ENCODE measurements around the gene GNG13. TPM values are rescaled to one million over a fixed set of nuclear protein-coding genes. Genes with fewer than 3 reads are reported as not detected.

The GNG13 gene
- total RNA-seq, 1 experiment from 2014 or later, result not detected

DNA sequence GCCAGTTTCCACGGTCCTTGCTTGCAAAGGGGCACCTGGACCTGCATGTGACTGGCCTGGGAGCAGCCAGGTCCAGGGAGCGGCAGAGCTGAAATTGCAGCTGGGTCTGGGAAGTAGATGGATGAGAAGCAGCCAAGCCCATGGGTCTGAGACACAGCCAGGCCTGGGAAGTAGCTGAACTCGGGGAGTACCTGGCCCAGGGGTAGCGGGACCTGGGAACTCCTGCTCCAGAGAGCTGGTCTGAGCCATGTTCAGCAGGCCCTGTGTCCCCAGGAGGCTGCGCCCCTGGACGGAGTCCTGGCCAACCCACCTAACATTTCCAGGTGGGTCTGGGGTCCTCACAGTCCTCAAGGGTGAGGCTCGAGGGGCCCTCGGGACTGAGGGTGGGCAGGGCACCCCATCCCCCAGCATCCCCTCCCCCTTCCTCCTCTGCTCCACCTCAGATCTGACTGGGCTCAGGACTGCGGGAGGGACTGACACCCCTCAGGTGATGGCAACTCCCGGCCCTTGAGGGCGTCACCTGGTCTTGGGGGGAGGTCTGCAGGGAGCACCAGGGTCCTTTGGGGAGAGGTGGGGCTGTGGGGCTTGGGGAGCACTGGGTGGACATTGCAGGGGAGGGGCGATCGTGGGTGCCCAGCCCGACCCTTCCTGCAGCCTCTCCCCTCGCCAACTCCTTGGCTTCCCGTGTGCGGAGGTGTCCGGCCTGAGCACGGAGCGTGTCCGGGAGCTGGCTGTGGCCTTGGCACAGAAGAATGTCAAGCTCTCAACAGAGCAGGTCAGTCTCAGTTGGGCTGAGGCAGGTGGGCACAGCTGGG is 37.0 kb downstream of the GNG13 start:
- no peak overlapping the region for H3K4me3 ChIP-seq (ENCODE audit: low read depth, low read length, poor library complexity, severe bottlenecking)
- TF ChIP-seq, protein P1, sequence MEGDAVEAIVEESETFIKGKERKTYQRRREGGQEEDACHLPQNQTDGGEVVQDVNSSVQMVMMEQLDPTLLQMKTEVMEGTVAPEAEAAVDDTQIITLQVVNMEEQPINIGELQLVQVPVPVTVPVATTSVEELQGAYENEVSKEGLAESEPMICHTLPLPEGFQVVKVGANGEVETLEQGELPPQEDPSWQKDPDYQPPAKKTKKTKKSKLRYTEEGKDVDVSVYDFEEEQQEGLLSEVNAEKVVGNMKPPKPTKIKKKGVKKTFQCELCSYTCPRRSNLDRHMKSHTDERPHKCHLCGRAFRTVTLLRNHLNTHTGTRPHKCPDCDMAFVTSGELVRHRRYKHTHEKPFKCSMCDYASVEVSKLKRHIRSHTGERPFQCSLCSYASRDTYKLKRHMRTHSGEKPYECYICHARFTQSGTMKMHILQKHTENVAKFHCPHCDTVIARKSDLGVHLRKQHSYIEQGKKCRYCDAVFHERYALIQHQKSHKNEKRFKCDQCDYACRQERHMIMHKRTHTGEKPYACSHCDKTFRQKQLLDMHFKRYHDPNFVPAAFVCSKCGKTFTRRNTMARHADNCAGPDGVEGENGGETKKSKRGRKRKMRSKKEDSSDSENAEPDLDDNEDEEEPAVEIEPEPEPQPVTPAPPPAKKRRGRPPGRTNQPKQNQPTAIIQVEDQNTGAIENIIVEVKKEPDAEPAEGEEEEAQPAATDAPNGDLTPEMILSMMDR (conservative IDR thresholded peaks at IDR 0.05; ENCODE audit: low read depth, low read length), result no peak
- no peak for TF ChIP-seq EZH2 (IDR thresholded peaks at IDR 0.05; ENCODE audit: borderline replicate concordance, low read depth, low read length, poor library complexity, severe bottlenecking)
- H3K36me3 ChIP-seq (ENCODE audit: insufficient read depth, low read length, poor library complexity, severe bottlenecking), result no peaks in the 10 kb centered on the region
- DNase-seq (ENCODE audit: low spot score), result no peak
- H3K27ac ChIP-seq (ENCODE audit: low read depth, low read length, poor library complexity, severe bottlenecking), result no peak overlapping the region
- no TSS peak for BruUV-seq (replicated peaks)
- intact Hi-C loops (cut with micrococcal nuclease; ENCODE audit: unreplicated experiment), result no loop called here
- H3K4me1 ChIP-seq (ENCODE audit: insufficient read depth, low read length, poor library complexity, severe bottlenecking), result no peaks in the 10 kb centered on the region
- ChIA-PET CTCF (no interaction called here), POLR2A (ENCODE audit: low non-redundant PET) (no interaction called here)
- no peaks in the 10 kb centered on the region for H3K9me3 ChIP-seq (ENCODE audit: low read depth, low read length, poor library complexity, severe bottlenecking)
- no peaks in the 10 kb centered on the region for H3K27me3 ChIP-seq (replicated peaks; ENCODE audit: insufficient read depth, low read depth, low read length, poor library complexity)

DNA sequence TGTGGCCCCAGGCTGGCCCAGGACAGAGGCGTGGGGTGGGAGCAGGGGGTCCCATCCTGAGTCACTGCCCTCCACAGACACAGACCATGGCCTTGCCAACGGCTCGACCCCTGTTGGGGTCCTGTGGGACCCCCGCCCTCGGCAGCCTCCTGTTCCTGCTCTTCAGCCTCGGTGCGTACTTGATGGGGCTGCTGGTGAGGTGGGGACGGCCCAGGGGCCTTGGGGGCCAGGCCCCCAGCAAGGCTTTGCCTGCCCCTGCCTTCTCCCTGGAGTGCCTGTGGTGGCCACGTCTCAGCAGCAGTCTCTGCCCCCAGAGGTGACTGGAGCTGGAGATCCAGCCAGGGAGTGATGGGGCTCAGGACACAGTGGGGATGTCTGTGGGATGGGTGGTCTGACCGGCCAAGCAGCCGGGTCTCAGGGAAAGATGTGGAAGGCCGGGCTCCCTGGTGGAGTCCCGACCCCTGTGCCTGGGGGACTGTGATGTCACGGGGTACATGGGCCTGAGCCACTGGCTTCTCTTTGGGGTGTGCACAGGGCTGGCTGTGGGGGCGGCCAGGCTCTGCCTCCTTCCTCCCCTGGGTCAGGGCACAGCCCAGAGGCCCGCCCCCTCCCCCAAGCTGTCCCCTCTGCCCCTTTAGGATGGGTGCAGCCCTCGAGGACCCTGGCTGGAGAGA is 37.8 kb downstream of the GNG13 start:
- Histone ChIP-seq H3K4me3 (ENCODE audit: low read depth, low read length, poor library complexity, severe bottlenecking) (no peak overlapping the region), H3K27ac (ENCODE audit: low read depth, low read length, poor library complexity, severe bottlenecking) (no peak overlapping the region), H3K36me3 (ENCODE audit: insufficient read depth, low read length, poor library complexity, severe bottlenecking) (no peaks in the 10 kb centered on the region), H3K9me3 (ENCODE audit: low read depth, low read length, poor library complexity, severe bottlenecking) (no peaks in the 10 kb centered on the region), H3K4me1 (ENCODE audit: insufficient read depth, low read length, poor library complexity, severe bottlenecking) (no peaks in the 10 kb centered on the region), H3K27me3 (replicated peaks; ENCODE audit: insufficient read depth, low read depth, low read length, poor library complexity) (no peaks in the 10 kb centered on the region)
- DNase-seq (ENCODE audit: low spot score), result no peak
- BruUV-seq (replicated peaks), result no TSS peak
- POLR2A ChIA-PET (ENCODE audit: low non-redundant PET), result no interaction called here
- TF ChIP-seq, protein P1 (conservative IDR thresholded peaks at IDR 0.05; ENCODE audit: low read depth, low read length), result no peak
- no peak for TF ChIP-seq EZH2 (IDR thresholded peaks at IDR 0.05; ENCODE audit: borderline replicate concordance, low read depth, low read length, poor library complexity, severe bottlenecking)
- CTCF ChIA-PET, result no interaction called here
- intact Hi-C loops (cut with micrococcal nuclease; ENCODE audit: unreplicated experiment), result no loop called here

DNA sequence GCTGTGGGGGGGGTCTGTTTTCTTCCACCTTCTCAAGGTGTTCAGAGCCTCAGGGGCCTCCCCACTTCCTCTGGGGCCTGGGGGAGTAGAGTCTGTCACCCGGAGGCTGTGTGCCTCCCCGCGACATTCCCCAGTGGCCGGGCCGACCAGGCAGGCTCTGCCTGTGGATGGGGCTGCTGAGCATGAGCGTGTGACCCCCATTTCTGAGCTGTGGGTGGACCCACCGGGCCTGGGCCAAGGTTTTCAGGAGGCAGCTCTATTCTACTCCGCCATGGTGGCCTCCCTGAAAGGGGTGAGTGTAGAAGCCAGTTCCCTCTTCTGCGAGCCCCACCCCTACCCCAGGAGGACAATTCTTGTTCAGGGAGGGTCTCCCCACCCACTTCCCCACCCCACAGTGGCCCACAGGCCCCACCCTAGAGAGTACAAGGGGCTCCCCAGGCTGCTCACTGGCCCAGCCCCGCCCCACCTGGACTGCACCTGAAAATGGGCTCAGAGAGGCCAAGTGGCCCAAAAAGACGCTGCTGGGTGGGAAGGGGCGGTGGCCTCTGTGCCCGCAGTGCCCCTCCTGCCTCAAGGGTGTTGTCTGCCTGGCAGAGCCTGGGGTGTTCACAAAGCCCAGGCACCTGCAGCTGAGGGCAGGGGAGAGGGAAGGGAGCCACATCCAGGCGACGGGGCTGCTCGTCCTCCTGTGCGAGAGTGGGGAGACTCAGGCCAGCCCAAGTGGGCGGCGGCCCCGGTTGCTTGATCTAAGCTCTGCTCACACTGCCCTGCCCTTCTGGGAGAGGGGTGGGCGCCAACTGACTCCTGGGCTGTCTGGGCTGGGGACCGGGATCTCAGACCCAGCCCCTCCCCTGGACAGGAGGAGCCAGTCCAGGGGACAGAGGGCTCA is 38.7 kb downstream of the GNG13 start:
- no peaks in the 10 kb centered on the region for H3K4me1 ChIP-seq (ENCODE audit: insufficient read depth, low read length, poor library complexity, severe bottlenecking)
- intact Hi-C loops (cut with micrococcal nuclease; ENCODE audit: unreplicated experiment), result no loop called here
- DNase-seq (ENCODE audit: low spot score), result no peak
- no peak overlapping the region for H3K4me3 ChIP-seq (ENCODE audit: low read depth, low read length, poor library complexity, severe bottlenecking)
- H3K27ac ChIP-seq (ENCODE audit: low read depth, low read length, poor library complexity, severe bottlenecking), result no peak overlapping the region
- BruUV-seq (replicated peaks), result no TSS peak
- ChIA-PET CTCF (no interaction called here), POLR2A (ENCODE audit: low non-redundant PET) (no interaction called here)
- H3K36me3 ChIP-seq (ENCODE audit: insufficient read depth, low read length, poor library complexity, severe bottlenecking), result no peaks in the 10 kb centered on the region
- no peaks in the 10 kb centered on the region for H3K9me3 ChIP-seq (ENCODE audit: low read depth, low read length, poor library complexity, severe bottlenecking)
- TF ChIP-seq, protein P1 (conservative IDR thresholded peaks at IDR 0.05; ENCODE audit: low read depth, low read length), result no peak
- no peak for TF ChIP-seq EZH2 (IDR thresholded peaks at IDR 0.05; ENCODE audit: borderline replicate concordance, low read depth, low read length, poor library complexity, severe bottlenecking)
- H3K27me3 ChIP-seq (replicated peaks; ENCODE audit: insufficient read depth, low read depth, low read length, poor library complexity), result no peaks in the 10 kb centered on the region
